Ishikawa (cell line): ENCODE results near the gene PARD3.

Experiments used
- CEBPB ChIP-seq: IDR thresholded peaks from 2 replicates; pipeline ENCODE4 v1.6.1; 2012
- CREB1 ChIP-seq: IDR thresholded peaks from 2 replicates; pipeline ENCODE4 v1.6.1; 2012; ENCODE audit warnings: low read depth
- EGR1 ChIP-seq: IDR thresholded peaks from 2 replicates; pipeline ENCODE4 v1.6.1; 2012
- EP300 ChIP-seq: IDR thresholded peaks from 2 replicates; pipeline ENCODE4 v1.6.1; 2012; ENCODE audit warnings: borderline replicate concordance
- FOXM1 ChIP-seq: IDR thresholded peaks from 2 replicates; pipeline ENCODE4 v1.6.1; 2012; ENCODE audit warnings: low read depth, borderline replicate concordance
- NFIC ChIP-seq: IDR thresholded peaks from 2 replicates; pipeline ENCODE4 v1.6.1; 2012
- RAD21 ChIP-seq: IDR thresholded peaks from 2 replicates; pipeline ENCODE4 v1.6.1; 2012; ENCODE audit warnings: low read depth
- TAF1 ChIP-seq: IDR thresholded peaks from 2 replicates; pipeline ENCODE4 v1.6.1; 2012; ENCODE audit warnings: low read depth, mild to moderate bottlenecking
- TCF12 ChIP-seq: IDR thresholded peaks from 2 replicates; pipeline ENCODE4 v1.6.1; 2012; ENCODE audit warnings: low read depth
- TEAD4 ChIP-seq: IDR thresholded peaks from 2 replicates; pipeline ENCODE4 v1.6.1; 2012
- YY1 ChIP-seq: IDR thresholded peaks from 2 replicates; pipeline ENCODE4 v1.6.1; 2012; ENCODE audit warnings: low read depth
- ZBTB7A ChIP-seq: IDR thresholded peaks from 2 replicates; pipeline ENCODE4 v1.6.1; 2012; ENCODE audit warnings: low read depth
- TF ChIP-seq, protein P1 (sequence below): IDR thresholded peaks from 2 replicates; pipeline ENCODE4 v1.6.1; 2012
- TF ChIP-seq, protein P2 (sequence below): IDR thresholded peaks from 2 replicates; pipeline ENCODE4 v1.6.1; 2012
- TF ChIP-seq, protein P3 (sequence below): IDR thresholded peaks from 2 replicates; pipeline ENCODE4 v1.6.1; 2012; ENCODE audit warnings: low read depth, mild to moderate bottlenecking

The PARD3 gene

DNA sequence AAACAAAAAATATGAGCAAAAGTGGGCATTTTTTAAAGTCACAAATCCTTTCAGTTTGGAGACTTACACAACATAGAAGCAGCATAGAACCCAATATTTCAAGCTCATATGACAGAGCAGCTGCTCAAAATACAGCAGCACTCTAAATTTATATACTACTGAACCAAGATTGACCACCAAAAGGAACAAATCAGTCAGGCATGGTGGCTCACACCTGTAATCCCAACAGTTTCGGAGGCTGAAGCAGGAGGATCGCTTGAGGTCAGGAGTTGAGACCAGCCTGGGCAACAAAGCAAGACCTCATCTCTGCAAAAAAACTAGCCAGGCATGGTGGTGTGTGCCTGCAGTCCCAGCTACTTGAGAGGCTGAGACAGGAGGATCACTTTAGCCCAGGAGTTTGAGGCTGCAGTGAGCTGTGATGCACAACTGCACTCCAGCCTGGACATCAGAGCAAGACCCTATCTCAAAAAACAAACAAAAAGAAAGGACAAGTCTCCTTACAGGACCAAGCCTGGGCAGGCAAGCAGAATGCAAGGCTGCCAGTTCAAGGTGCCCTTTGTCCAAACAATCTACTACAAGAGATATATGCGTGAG is 40.0 kb downstream of the PARD3 start:
- TF ChIP-seq FOXM1 (no peak), YY1 (no peak), TAF1 (no peak), TEAD4 (no peak), NFIC (no peak), TCF12 (no peak), CREB1 (no peak), CEBPB (no peak), ZBTB7A (no peak), EGR1 (no peak), EP300 (no peak), RAD21 (no peak)
- TF ChIP-seq, protein P1, sequence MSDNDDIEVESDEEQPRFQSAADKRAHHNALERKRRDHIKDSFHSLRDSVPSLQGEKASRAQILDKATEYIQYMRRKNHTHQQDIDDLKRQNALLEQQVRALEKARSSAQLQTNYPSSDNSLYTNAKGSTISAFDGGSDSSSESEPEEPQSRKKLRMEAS = no peak
- TF ChIP-seq, protein P2, sequence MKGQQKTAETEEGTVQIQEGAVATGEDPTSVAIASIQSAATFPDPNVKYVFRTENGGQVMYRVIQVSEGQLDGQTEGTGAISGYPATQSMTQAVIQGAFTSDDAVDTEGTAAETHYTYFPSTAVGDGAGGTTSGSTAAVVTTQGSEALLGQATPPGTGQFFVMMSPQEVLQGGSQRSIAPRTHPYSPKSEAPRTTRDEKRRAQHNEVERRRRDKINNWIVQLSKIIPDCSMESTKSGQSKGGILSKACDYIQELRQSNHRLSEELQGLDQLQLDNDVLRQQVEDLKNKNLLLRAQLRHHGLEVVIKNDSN = no peak
- TF ChIP-seq, protein P3, sequence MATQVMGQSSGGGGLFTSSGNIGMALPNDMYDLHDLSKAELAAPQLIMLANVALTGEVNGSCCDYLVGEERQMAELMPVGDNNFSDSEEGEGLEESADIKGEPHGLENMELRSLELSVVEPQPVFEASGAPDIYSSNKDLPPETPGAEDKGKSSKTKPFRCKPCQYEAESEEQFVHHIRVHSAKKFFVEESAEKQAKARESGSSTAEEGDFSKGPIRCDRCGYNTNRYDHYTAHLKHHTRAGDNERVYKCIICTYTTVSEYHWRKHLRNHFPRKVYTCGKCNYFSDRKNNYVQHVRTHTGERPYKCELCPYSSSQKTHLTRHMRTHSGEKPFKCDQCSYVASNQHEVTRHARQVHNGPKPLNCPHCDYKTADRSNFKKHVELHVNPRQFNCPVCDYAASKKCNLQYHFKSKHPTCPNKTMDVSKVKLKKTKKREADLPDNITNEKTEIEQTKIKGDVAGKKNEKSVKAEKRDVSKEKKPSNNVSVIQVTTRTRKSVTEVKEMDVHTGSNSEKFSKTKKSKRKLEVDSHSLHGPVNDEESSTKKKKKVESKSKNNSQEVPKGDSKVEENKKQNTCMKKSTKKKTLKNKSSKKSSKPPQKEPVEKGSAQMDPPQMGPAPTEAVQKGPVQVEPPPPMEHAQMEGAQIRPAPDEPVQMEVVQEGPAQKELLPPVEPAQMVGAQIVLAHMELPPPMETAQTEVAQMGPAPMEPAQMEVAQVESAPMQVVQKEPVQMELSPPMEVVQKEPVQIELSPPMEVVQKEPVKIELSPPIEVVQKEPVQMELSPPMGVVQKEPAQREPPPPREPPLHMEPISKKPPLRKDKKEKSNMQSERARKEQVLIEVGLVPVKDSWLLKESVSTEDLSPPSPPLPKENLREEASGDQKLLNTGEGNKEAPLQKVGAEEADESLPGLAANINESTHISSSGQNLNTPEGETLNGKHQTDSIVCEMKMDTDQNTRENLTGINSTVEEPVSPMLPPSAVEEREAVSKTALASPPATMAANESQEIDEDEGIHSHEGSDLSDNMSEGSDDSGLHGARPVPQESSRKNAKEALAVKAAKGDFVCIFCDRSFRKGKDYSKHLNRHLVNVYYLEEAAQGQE = no peak

DNA sequence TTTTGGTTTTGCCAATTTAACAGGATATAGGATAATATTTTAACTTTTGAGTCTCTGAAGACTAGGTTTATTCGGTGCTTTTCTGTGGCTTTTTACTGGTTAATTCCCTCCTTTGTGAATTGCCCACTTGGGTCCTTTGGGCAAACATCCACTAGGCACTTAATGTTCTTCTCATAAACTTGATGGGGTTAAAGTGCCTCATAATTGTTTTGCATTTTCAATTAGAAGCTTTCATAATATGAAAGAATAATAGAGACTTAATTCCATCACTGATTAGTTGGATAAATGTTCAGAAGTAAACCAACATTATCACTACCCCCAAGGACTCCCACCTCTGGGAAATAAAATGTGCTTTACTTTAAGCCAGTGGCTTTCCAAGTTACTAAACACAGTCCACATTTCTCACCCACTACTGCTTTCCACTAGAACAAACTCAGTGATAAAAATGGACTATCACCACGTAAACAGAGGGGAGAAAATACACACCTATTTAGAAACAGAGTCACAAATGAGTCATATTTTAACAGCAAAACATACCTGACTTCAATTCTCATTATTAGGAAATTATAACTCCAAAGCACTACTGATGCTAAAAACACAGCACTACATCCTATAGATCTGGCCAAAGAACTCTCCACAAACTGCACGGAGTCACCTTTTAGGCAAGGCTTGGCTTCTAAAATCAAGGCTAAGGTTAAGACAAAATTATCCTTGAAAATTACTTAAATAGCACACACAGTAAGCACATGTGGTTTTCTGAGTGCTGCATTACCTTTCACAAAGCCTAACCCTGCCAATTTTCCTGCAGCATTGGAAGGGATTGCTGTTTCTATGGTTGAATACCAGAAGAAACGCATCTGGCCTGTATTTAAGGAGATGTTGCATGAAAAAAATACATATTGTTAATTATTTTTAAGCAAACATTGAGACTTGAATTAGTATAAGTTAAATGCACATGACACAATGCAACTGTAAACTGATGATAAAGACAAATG is 41.2 kb downstream of the PARD3 start:
- no peak for TF ChIP-seq TCF12
- no peak for TF ChIP-seq CEBPB
- TF ChIP-seq TEAD4 = no peak
- TF ChIP-seq YY1 = no peak
- no peak for TF ChIP-seq EGR1
- no peak for TF ChIP-seq CREB1
- TF ChIP-seq, protein P3 = no peak
- TF ChIP-seq FOXM1 = no peak
- TF ChIP-seq, protein P2 = no peak
- no peak for TF ChIP-seq RAD21
- TF ChIP-seq, protein P1 = no peak
- no peak for TF ChIP-seq TAF1
- TF ChIP-seq ZBTB7A = no peak
- no peak for TF ChIP-seq EP300
- TF ChIP-seq NFIC = no peak

DNA sequence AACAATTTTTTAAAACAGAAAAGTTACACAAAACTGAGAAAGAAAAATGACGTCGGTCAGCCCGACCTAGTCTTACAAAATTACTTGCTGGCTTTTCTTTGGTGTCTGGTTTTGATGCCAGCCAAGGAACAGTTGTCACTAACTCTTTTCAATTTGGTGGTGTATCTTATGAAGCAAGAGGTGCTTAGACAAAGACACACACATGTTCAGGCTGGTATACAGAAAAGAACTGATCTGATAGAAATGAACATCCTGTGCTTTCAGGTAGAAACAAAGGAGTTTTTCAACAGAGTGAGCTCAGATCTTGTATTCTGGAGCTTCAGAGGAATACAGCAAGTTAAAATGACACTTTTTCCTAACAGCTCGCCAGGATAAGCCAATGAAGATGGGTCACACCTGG is 43.6 kb downstream of the PARD3 start:
- TF ChIP-seq ZBTB7A (no peak), YY1 (no peak), EGR1 (no peak), TEAD4 (no peak), RAD21 (no peak), TAF1 (no peak), NFIC (no peak)
- TF ChIP-seq, protein P3 = no peak
- TF ChIP-seq, protein P1 = no peak
